HepG2 (cell line): Measurements from ENCODE around the gene CMIP.

ENCODE experiments used
- FOXJ3 ChIP-seq: sonication (generic); formaldehyde crosslinking; IDR thresholded peaks from 2 replicates; pipeline ENCODE4 v1.4.0; 2020; ENCODE audit warnings: missing genetic modification reagents, mild to moderate bottlenecking, borderline replicate concordance
- SIN3B ChIP-seq: fragments of 150-350 bp; IDR thresholded peaks from 2 replicates; pipeline ENCODE4 v1.6.1; 2014; ENCODE audit warnings: low read length
- SMC3 ChIP-seq: IDR thresholded peaks from 2 replicates; pipeline ENCODE4 v1.6.1; 2011; ENCODE audit warnings: low read length, improper control_type of control experiment
- ZNF563 ChIP-seq: sonication (generic); formaldehyde crosslinking; IDR thresholded peaks from 2 replicates; pipeline ENCODE4 v1.8.0; 2022; ENCODE audit warnings: mild to moderate bottlenecking, moderate library complexity, missing genetic modification reagents
- TF ChIP-seq, protein P1 (sequence below): sonication (generic); formaldehyde crosslinking; IDR thresholded peaks from 2 replicates; pipeline ENCODE4 v1.5.0; 2020; ENCODE audit warnings: mild to moderate bottlenecking, missing genetic modification reagents, moderate library complexity
- TF ChIP-seq, protein P2 (sequence below): sonication (generic); formaldehyde crosslinking; IDR thresholded peaks from 2 replicates; pipeline ENCODE4 v1.4.0; 2020; ENCODE audit warnings: low read depth, missing genetic modification reagents
- TF ChIP-seq, protein P3 (sequence below): sonication (generic); formaldehyde crosslinking; IDR thresholded peaks from 2 replicates; pipeline ENCODE4 v1.4.0; 2020; ENCODE audit warnings: missing genetic modification reagents, borderline replicate concordance

DNA sequence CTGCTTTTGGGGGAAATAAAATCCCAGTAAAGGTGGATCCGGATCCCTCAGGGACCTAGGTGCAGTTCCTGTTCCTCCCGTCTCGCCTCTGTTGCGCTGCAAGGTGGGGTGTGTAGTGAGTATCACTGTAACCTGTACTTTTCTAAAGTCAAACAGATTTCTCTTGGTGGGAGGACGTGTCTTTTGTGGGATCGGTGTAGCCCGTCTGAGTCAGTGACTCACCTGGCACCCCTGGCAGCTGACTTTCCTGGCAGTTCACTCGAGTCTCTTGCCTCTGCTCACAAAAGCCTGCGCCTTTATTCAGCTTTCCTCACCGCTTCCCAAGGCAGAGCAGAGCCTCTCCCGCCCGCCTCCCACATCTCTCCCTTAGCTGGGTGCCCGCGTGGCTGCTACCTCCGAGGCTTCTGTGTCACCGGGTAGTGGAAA is 85.7 kb downstream of the CMIP start:
- TF ChIP-seq SMC3: no peak
- TF ChIP-seq, protein P1, sequence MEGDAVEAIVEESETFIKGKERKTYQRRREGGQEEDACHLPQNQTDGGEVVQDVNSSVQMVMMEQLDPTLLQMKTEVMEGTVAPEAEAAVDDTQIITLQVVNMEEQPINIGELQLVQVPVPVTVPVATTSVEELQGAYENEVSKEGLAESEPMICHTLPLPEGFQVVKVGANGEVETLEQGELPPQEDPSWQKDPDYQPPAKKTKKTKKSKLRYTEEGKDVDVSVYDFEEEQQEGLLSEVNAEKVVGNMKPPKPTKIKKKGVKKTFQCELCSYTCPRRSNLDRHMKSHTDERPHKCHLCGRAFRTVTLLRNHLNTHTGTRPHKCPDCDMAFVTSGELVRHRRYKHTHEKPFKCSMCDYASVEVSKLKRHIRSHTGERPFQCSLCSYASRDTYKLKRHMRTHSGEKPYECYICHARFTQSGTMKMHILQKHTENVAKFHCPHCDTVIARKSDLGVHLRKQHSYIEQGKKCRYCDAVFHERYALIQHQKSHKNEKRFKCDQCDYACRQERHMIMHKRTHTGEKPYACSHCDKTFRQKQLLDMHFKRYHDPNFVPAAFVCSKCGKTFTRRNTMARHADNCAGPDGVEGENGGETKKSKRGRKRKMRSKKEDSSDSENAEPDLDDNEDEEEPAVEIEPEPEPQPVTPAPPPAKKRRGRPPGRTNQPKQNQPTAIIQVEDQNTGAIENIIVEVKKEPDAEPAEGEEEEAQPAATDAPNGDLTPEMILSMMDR (CRISPR knock-in tag): no peak
- TF ChIP-seq SIN3B: no peak
- TF ChIP-seq ZNF563 (CRISPR knock-in tag): no peak
- TF ChIP-seq, protein P2, sequence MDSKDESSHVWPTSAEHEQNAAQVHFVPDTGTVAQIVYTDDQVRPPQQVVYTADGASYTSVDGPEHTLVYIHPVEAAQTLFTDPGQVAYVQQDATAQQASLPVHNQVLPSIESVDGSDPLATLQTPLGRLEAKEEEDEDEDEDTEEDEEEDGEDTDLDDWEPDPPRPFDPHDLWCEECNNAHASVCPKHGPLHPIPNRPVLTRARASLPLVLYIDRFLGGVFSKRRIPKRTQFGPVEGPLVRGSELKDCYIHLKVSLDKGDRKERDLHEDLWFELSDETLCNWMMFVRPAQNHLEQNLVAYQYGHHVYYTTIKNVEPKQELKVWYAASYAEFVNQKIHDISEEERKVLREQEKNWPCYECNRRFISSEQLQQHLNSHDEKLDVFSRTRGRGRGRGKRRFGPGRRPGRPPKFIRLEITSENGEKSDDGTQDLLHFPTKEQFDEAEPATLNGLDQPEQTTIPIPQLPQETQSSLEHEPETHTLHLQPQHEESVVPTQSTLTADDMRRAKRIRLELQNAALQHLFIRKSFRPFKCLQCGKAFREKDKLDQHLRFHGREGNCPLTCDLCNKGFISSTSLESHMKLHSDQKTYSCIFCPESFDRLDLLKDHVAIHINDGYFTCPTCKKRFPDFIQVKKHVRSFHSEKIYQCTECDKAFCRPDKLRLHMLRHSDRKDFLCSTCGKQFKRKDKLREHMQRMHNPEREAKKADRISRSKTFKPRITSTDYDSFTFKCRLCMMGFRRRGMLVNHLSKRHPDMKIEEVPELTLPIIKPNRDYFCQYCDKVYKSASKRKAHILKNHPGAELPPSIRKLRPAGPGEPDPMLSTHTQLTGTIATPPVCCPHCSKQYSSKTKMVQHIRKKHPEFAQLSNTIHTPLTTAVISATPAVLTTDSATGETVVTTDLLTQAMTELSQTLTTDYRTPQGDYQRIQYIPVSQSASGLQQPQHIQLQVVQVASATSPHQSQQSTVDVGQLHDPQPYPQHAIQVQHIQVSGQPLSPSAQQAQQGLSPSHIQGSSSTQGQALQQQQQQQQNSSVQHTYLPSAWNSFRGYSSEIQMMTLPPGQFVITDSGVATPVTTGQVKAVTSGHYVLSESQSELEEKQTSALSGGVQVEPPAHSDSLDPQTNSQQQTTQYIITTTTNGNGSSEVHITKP (CRISPR knock-in tag): no peak
- no peak for TF ChIP-seq FOXJ3 (CRISPR knock-in tag)
- TF ChIP-seq, protein P3, sequence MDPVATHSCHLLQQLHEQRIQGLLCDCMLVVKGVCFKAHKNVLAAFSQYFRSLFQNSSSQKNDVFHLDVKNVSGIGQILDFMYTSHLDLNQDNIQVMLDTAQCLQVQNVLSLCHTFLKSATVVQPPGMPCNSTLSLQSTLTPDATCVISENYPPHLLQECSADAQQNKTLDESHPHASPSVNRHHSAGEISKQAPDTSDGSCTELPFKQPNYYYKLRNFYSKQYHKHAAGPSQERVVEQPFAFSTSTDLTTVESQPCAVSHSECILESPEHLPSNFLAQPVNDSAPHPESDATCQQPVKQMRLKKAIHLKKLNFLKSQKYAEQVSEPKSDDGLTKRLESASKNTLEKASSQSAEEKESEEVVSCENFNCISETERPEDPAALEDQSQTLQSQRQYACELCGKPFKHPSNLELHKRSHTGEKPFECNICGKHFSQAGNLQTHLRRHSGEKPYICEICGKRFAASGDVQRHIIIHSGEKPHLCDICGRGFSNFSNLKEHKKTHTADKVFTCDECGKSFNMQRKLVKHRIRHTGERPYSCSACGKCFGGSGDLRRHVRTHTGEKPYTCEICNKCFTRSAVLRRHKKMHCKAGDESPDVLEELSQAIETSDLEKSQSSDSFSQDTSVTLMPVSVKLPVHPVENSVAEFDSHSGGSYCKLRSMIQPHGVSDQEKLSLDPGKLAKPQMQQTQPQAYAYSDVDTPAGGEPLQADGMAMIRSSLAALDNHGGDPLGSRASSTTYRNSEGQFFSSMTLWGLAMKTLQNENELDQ (CRISPR knock-in tag): no peak
